Measurements from ENCODE around the gene LTBP1.

GRCh38 chr2:32990556-32990955 is 43.8 kb downstream of the LTBP1 start:
- no peak for TF ChIP-seq CTCF (IDR thresholded peaks at IDR 0.05; ENCODE audit: low read depth, low read length, poor library complexity, severe bottlenecking)
- TF ChIP-seq EZH2phosphoT487 (IDR thresholded peaks at IDR 0.05; ENCODE audit: borderline replicate concordance, low read length): no peak

All from DOHH2 (cell line).